ENCODE results near the gene KCNJ12.
"Not testable (repeated sequence)": the region's sequence is repeated elsewhere in the genome, so short reads cannot be mapped to it uniquely, and the experiment has no call there.

KCNJ12 gene

GRCh38 chr17:21452377-21453143 is 76.4 kb downstream of the KCNJ12 start:
- DNase-seq (ENCODE audit: low read depth): no peak

DNA sequence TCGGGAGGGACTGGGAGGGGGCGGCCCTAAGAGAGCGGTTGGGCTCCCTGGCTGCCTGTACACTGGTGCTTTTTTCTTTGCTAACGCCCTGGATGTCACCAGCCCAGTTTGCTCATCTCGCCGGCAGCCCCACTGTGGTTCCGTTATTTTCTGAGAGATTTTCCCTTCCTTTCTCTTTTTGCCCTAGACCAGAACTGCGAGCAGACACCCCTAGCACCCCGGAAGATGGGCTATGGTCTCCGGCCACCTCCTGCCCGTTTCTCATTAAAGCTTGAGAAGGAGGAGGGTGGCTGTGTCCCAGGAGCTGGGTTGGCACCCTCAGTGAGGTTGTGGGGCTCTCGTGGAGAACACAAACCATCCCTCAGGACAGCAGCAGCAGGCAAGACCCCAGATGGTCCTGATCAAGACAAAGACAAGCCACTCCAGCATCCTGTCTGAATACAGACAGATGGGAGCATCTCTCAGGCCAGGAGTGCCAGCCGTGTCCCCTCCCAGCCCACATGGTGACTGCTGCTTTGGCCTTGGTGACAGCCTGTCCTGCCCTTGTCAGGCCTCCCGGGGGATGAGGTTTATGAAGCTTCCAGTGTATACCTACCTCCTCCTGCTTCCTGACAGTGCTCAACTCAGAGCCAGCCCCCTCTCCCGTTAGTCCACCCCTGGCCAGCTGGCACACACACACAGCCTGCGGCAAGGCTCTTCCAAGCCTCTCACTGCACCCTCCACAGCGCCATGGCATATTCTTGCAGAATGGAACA is 77.2 kb downstream of the KCNJ12 start:
- no peak for DNase-seq (ENCODE audit: low read depth)

GRCh38 chr17:21454006-21454405 is 77.8 kb downstream of the KCNJ12 start:
- not testable (repeated sequence) for DNase-seq (ENCODE audit: low read depth)

DNA sequence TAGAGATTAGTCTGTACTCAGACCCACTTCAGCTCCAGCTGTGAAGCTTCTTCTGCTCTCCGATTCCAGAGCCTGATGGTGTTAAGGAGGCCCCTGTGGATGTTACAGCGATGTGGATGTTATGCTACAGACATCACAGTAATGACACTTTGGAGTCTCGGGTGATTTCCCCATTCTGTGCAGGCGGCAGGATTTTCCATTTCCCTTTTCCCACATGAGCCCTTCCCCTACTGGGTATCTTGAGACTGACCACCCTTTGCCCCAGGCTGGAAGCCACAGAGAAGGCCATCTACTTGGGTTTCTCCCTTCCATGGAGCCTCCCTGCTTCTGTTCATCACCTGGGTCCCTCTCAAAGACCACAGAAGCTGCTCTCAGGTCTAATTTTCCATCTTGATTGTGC is 78.3 kb downstream of the KCNJ12 start:
- no peak for DNase-seq (ENCODE audit: low read depth)

GRCh38 chr17:21455761-21456160 is 79.6 kb downstream of the KCNJ12 start:
- no peak for DNase-seq (ENCODE audit: low read depth)

- DNase-seq (ENCODE audit: low read depth): not testable (repeated sequence)
Observed at GRCh38 chr17:21456449-21456848, 80.3 kb downstream of the KCNJ12 start.

DNA sequence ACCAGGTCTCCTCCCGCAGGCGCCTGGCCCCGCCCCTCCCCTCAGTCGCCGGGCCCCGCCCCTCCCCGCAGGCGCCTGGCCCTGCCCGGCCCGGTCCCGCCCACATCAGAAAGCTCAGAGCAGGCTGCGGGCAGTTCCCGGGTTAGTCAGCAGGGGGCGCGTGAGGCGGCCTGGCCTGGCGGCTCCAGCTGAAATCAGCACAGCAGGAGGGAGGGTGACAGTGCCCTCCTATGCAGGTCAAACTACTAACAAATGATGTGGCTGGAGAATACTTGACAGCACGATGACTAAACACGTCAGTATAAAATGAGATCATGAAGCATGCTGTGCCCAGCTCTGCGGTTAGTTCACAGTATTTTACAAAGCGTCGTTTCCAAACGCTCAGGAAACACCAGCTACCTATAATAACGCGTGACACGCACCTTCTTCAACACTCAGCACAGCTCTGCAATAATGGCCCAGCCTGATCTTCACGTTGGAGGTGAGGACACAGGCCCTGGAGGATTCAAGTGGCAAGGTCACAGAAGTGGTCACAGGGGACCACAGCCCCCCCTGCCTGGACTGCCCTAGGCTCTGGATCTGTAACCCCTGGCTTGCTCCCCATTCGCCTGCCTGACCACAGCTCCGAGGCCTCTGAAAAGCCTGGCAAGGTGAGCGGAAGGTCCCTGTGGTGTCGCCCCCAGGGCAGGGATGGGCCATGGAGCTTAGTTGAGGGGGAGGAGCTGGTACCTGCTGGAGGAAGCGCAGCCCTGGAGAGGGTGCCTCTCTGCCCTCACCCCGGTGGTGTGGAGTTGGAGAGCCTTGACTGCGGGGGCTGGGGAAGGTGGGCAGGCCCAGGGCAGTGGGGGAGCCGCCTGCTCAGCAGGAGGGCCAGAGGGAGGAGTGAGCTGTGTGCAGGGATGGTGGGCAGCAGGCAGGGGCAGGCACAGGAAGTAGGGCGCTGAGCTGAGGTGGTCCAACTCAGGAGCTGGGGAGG is 81.2 kb downstream of the KCNJ12 start:
- peak; percentile 84 for DNase-seq (ENCODE audit: low read depth)

DNA sequence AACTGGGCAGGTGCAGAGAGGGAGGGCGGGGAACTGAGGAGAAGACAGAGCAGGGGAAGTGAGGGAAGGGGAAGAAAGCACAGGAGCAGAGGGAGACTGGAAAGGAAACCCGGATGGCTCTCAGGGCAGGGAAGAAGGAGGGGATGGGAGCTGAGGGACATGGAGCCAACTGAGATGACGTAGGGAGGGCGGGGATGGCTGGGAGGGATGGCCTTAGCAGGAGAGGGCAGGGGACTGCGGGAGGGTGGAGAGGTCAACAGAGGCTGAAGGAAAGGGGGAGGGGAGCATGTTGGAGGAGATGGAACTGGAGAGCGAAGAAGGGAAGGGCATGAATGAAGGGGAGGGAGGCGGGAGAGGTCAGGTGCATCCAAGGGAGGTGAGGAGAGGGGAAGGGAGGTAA is 81.9 kb downstream of the KCNJ12 start:
- no peak for DNase-seq (ENCODE audit: low read depth)

DNA sequence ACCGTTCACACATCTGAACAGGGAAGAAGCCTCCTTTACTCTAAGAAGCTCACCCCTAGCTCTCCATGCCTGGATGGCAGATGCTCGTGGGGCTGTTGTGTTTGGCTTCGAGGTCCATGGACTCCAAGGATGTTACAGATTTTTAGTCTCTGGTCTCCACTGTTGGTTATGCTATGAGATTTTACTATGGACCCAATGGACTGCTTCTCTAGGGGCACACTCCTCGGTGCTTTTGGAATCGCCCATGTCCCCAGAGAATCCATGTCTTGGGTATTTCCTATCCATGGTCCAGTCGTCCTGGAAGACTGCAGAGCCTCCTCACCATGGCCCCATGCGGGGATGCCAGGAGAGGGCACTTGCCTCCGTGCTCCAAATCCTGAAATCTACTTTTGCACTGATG is 83.4 kb downstream of the KCNJ12 start:
- DNase-seq (ENCODE audit: low read depth): no peak

GRCh38 chr17:21460358-21460757 is 84.2 kb downstream of the KCNJ12 start:
- DNase-seq (ENCODE audit: low read depth): no peak

- no peak for DNase-seq (ENCODE audit: low read depth)
Observed at GRCh38 chr17:21462237-21462636, 86.1 kb downstream of the KCNJ12 start.

DNA sequence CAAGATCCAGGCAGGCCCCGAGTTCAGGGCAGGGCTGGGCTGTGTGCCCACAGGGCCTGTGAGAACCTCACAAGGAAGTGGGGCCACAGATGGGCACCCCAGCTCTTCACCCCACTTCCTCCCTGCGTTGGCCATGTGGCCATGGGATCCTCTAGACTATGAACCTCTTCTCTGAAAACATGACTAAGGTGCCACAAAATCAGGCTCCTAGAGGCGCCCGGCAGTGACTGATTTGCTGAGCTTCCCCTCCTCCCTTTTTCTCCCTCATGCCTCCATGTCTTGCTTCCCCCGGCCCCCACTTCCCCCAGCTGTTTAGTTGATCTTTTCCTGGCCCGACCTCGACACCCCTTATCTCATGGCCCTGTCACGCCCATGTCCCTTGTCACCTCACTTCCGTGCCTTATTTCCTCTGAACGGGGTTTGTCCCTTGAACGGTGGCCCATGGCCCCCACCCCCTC is 87.1 kb downstream of the KCNJ12 start:
- no peak for DNase-seq (ENCODE audit: low read depth)

DNA sequence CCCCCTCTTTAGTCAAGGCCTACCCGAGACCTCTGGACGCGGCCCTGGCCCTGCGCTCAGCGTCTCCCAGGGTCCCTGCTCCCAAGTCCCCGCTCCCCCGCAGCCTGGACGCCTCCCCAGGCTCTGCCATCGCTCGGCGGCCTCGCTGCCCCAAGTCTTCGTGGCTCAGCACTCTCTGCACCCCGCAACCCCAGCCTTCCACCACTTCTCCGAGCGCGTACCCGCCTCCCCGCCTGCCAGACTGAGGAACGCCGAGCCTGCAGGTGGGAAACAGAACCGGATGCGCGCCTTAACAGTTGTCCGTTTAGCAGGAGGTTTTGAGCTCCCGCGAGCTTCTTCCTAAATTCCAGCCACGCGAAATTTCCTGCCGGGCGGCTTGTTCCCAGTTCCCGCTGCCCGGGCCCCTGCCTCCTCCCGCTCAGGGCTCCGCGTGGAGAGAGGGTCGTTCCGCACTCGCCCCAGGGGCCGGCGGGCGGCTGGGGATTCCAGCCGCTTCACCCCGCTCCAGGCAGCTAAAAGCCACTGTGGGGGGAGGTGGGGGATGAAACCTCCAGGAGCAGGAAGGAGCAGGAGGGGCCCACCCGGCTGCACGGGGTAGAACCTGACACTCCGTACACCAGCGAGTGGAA is 87.7 kb downstream of the KCNJ12 start:
- DNase-seq (ENCODE audit: low read depth): no peak

GRCh38 chr17:21464611-21465021 is 88.5 kb downstream of the KCNJ12 start:
- no peak for DNase-seq (ENCODE audit: low read depth)

DNA sequence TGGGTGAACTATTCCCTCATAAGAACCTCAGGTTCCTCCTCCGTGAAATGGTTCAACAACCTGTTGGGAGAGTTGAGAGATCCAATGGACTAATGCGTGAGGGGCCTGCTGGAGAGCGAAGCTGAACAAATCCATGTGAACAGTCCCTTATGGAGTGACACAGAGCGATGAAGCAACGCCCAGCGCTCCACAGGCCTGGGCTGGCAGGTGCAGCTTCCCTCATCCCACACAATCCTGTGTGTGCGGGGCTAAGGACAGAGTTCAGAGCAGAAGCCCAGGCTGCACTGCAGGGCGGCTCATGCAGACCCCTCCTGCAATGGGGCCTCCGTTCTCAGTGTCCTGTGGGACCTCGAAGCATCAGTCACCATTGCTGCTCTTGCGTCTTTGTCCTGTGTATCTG is 90.4 kb downstream of the KCNJ12 start:
- DNase-seq (ENCODE audit: low read depth): no peak

- DNase-seq (ENCODE audit: low read depth): no peak
Observed at GRCh38 chr17:21467196-21467595, 91.0 kb downstream of the KCNJ12 start.

DNA sequence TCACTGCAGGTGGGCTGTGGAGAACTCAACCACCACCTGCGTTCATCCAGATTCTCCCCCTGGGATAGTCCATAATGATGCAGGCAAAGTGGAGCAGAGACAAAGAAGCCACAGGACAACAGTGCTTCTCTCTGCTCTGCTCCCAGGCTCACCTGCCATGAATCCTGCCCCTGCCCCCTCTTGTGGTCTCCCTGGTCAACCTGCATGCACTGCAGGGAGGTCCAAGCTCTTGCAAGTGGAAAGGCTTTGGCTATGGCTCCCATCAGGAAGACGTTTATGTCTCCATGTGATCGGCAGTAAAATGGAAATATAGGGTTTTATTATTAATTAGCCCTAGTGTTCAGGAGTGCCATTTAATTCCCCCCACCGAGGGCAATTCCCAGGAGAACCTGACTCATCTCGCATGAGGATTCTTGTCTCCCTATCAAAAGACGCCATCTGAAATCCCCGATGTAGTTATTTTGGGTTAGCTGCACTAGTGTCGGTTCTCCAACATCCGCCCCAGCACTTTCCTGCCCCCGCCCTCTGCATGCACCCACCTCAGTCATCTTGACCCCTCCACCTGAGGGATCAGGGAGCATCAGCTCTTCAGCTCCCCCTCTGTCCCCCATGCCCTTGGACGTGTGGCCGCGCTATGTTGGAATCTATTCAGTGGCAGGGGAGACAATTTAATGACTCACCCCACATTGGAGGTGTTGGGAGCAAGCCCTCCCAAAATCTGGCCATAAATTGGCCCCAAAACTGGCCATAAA is 91.8 kb downstream of the KCNJ12 start:
- DNase-seq (ENCODE audit: low read depth): no peak
